Activated T-helper 1 cell treated with anti-CD3 and anti-CD28 coated beads, Interleukin-12 subunit alpha, Interleukin-12 subunit beta, Interleukin-2, Interleukin-4 antibody, amounts not matched to agents 30 ng/mL and 10 ng/mL and 1 ng/mL, durations not matched to agents 14 hours and 24 hours and 36 hours (primary cell): ENCODE measurements around the gene ERC2. TPM values are rescaled to one million over a fixed set of nuclear protein-coding genes. Genes with fewer than 3 reads are reported as not detected.
A peak's percentile ranks its signal among the peaks of the same experiment; 100 is the strongest.

Experiments
- DNase-seq: peaks from one replicate; pipeline ENCODE4 v3.0.0; 2021; ENCODE audit warnings: low spot score
- H3K27ac Mint-ChIP-seq: one replicate; pipeline ENCODE4 v1.8.0; 2021; ENCODE audit warnings: mild to moderate bottlenecking, mixed read lengths
- H3K27me3 Mint-ChIP-seq: one replicate; pipeline ENCODE4 v1.8.0; 2022; ENCODE audit warnings: mild to moderate bottlenecking, moderate library complexity, mixed read lengths; ENCODE audit not compliant: insufficient read depth
- H3K36me3 Mint-ChIP-seq: one replicate; pipeline ENCODE4 v1.8.0; 2021; ENCODE audit warnings: low read depth, mixed read lengths
- H3K4me1 Mint-ChIP-seq: one replicate; pipeline ENCODE4 v1.8.0; 2021; ENCODE audit warnings: low read depth, mixed read lengths
- H3K4me3 Mint-ChIP-seq: one replicate; pipeline ENCODE4 v1.8.0; 2021; ENCODE audit warnings: mild to moderate bottlenecking, moderate library complexity, mixed read lengths
- H3K9me3 Mint-ChIP-seq: one replicate; pipeline ENCODE4 v1.8.0; 2021; ENCODE audit warnings: mixed read lengths
- intact Hi-C: fragments of 100-400 bp; cut with micrococcal nuclease; formaldehyde crosslinking; loops from one replicate; pipeline ENCODE4 v1.15.1; 2024
- total RNA-seq: library from RNA; stranded (reverse); gene quantifications from 2 replicates; pipeline ENCODE4 v1.2.3, GENCODE V29; 2022

Gene ERC2
- total RNA-seq, 1 donor from 2014 or later = not detected

- DNase-seq = no peak
- Mint-ChIP-seq H3K4me1 (peaks cover 7% of the 10 kb centered on the region), H3K27ac (no peak overlapping the region), H3K9me3 (no peaks in the 10 kb centered on the region), H3K27me3 (peaks cover 57% of the 10 kb centered on the region), H3K4me3 (peak overlapping the region; percentile 62), H3K36me3 (no peaks in the 10 kb centered on the region)
- intact Hi-C loops = no loop called here
Measured at GRCh38 chr3:56467108-56467507, 1.2 kb downstream of the ERC2 start.

- Mint-ChIP-seq H3K27ac (no peak overlapping the region), H3K36me3 (no peaks in the 10 kb centered on the region), H3K4me3 (no peak overlapping the region), H3K4me1 (no peaks in the 10 kb centered on the region), H3K9me3 (no peaks in the 10 kb centered on the region), H3K27me3 (peaks cover 7% of the 10 kb centered on the region)
- no peak for DNase-seq
- intact Hi-C loops = no loop called here
Measured at GRCh38 chr3:56459719-56460118, 8.5 kb downstream of the ERC2 start.

- intact Hi-C loops = no loop called here
- peaks cover 3% of the 10 kb centered on the region for H3K27me3 Mint-ChIP-seq
- H3K27ac Mint-ChIP-seq = no peak overlapping the region
- no peak overlapping the region for H3K4me3 Mint-ChIP-seq
- H3K36me3 Mint-ChIP-seq = no peaks in the 10 kb centered on the region
- no peak for DNase-seq
- no peaks in the 10 kb centered on the region for H3K4me1 Mint-ChIP-seq
- no peaks in the 10 kb centered on the region for H3K9me3 Mint-ChIP-seq
Measured at GRCh38 chr3:56459104-56459496, 9.2 kb downstream of the ERC2 start.

DNA sequence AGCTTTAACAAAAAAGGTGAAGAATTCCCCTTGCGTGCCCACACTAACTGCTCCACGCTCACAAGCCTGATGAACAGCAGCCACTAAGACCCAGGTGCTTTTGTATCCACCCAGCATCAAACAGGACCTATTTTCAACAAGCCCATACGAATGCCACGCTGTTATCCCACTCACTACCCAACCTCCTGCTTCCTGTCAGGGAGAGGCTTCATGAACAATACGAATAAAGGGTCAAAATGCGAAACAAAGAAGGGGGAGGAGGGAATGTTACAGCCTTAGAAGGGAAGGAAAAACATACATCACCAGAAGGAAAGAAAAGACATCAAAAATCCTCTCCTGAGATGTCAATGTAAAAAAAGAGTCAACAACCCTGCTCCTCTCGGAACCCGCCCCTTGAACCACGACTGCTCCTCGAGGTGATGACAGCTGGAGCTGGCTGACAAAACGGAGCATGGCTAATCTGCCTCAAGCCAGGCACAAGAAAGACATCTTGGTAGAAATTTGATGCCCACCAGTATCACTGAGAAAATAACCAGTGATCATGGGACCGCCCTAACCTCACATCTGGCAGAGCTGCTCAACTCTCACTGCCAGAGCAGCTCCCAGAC is 9.7 kb downstream of the ERC2 start:
- Mint-ChIP-seq H3K36me3 (no peaks in the 10 kb centered on the region), H3K9me3 (no peaks in the 10 kb centered on the region), H3K27me3 (peaks cover 3% of the 10 kb centered on the region), H3K4me3 (no peak overlapping the region), H3K27ac (no peak overlapping the region), H3K4me1 (no peaks in the 10 kb centered on the region)
- DNase-seq = no peak
- intact Hi-C loops = no loop called here

DNA sequence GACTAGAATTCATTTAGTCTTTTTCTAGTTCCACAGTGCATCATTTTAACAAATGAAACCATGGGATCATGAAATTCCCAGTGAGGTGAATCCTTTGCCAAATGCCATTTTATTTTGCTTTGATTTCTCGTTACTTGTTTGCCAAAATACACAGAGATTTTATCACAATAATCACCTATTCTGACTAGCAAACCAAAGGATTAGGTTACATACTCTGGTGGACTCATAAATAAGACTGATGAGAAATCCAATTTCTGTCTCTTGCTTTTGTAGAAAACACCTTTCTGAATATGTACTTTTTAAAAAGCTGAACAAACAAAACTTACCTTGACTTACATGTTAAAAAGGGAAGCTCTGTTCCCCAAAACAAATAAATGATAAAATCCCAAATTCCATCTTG is 12.2 kb downstream of the ERC2 start:
- DNase-seq = no peak
- H3K27me3 Mint-ChIP-seq = peaks cover 2% of the 10 kb centered on the region
- intact Hi-C loops = no loop called here
- H3K9me3 Mint-ChIP-seq = no peaks in the 10 kb centered on the region
- H3K4me3 Mint-ChIP-seq = no peak overlapping the region
- no peaks in the 10 kb centered on the region for H3K4me1 Mint-ChIP-seq
- H3K36me3 Mint-ChIP-seq = no peaks in the 10 kb centered on the region
- H3K27ac Mint-ChIP-seq = no peak overlapping the region

- H3K9me3 Mint-ChIP-seq = no peaks in the 10 kb centered on the region
- intact Hi-C loops = no loop called here
Measured at GRCh38 chr3:56453011-56453410, 15.3 kb downstream of the ERC2 start.

DNA sequence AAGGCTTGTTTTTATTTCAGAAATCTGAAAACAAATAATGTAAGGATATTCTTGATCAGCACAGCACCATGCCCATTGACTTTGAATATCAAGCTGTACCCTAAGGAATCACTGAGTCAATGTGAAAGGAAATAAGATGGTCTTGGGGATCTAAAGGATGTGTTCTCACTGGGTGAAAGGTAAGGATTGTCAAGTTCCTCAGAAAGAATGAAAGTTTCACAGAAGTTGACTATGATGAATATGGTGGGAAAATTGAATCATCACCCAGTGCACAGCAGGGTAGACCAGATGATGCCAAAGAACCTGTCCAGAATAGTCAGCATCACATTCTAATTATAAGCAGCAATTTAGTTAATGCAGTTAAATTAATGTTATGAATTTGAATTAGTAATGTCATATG is 16.2 kb downstream of the ERC2 start:
- H3K36me3 Mint-ChIP-seq = no peaks in the 10 kb centered on the region
- H3K9me3 Mint-ChIP-seq = no peaks in the 10 kb centered on the region
- no peak overlapping the region for H3K27ac Mint-ChIP-seq
- intact Hi-C loops = no loop called here
- no peaks in the 10 kb centered on the region for H3K4me1 Mint-ChIP-seq
- DNase-seq = no peak
- H3K4me3 Mint-ChIP-seq = no peak overlapping the region
- H3K27me3 Mint-ChIP-seq = peaks cover 2% of the 10 kb centered on the region

More at GRCh38 chr3:56453011-56453410, 15.3 kb downstream of the ERC2 start:
- Mint-ChIP-seq H3K27ac (no peak overlapping the region), H3K4me3 (no peak overlapping the region), H3K27me3 (peaks cover 2% of the 10 kb centered on the region), H3K36me3 (no peaks in the 10 kb centered on the region), H3K4me1 (no peaks in the 10 kb centered on the region)
- no peak for DNase-seq

GRCh38 chr3:56443372-56443771 is 24.9 kb downstream of the ERC2 start:
- intact Hi-C loops = no loop called here
- Mint-ChIP-seq H3K4me1 (no peaks in the 10 kb centered on the region), H3K27ac (no peak overlapping the region), H3K36me3 (no peaks in the 10 kb centered on the region), H3K4me3 (no peak overlapping the region), H3K9me3 (peaks cover 3% of the 10 kb centered on the region), H3K27me3 (no peaks in the 10 kb centered on the region)
- no peak for DNase-seq

DNA sequence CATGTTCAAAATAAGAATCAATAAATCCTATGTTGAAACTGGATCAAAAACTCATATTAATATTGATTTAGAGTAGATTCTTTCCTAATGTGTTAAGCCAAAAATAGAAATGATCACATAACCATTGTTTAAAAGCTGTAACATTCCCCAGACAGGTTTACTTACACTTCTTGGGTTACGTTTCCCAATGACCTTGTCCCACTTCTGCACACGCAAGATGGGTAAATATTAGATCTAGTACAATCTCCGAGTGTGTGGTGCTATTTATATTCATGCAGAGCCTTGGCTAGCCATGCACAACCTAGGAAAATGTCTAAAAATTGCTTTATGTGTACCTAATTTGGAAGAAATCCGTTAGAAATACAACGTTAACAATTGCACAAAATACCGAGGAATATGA is 39.6 kb downstream of the ERC2 start:
- H3K27ac Mint-ChIP-seq = no peak overlapping the region
- no peak overlapping the region for H3K4me3 Mint-ChIP-seq
- no peaks in the 10 kb centered on the region for H3K36me3 Mint-ChIP-seq
- DNase-seq = no peak
- intact Hi-C loops = no loop called here
- H3K9me3 Mint-ChIP-seq = peaks cover 4% of the 10 kb centered on the region
- peaks cover 2% of the 10 kb centered on the region for H3K27me3 Mint-ChIP-seq
- H3K4me1 Mint-ChIP-seq = no peaks in the 10 kb centered on the region

GRCh38 chr3:56424885-56425284 is 43.4 kb downstream of the ERC2 start:
- intact Hi-C loops = no loop called here
- no peaks in the 10 kb centered on the region for H3K4me1 Mint-ChIP-seq
- no peak for DNase-seq
- peaks cover 4% of the 10 kb centered on the region for H3K9me3 Mint-ChIP-seq
- no peak overlapping the region for H3K27ac Mint-ChIP-seq
- H3K27me3 Mint-ChIP-seq = peaks cover 2% of the 10 kb centered on the region
- H3K4me3 Mint-ChIP-seq = no peak overlapping the region
- H3K36me3 Mint-ChIP-seq = no peaks in the 10 kb centered on the region

- no peak for DNase-seq
- peaks cover 4% of the 10 kb centered on the region for H3K9me3 Mint-ChIP-seq
- intact Hi-C loops = no loop called here
Measured at GRCh38 chr3:56424336-56424735, 43.9 kb downstream of the ERC2 start.

DNA sequence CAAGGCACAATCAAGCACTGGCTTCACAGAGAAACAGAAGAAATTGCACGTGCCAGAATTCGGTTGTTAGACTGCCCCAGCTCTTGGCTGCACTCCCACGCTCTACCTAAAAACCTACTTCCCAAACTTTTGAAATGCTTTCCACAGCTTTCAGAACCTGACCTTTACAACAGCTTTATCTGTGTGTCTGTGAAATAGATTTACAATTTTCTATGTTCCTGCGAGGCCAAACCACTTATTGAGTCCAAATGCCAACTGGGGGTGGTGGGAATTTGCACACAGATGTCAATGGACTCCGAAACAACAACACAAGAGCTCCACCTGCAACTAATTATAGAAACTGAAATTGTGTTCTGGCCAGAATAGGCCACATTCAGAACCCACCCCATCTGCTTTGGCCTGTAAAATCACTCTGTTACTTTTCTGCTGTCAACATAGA is 44.6 kb downstream of the ERC2 start:
- Mint-ChIP-seq H3K27ac (no peak overlapping the region), H3K4me3 (no peak overlapping the region), H3K4me1 (no peaks in the 10 kb centered on the region), H3K36me3 (no peaks in the 10 kb centered on the region), H3K27me3 (peaks cover 2% of the 10 kb centered on the region), H3K9me3 (peaks cover 4% of the 10 kb centered on the region)
- intact Hi-C loops = no loop called here
- no peak for DNase-seq

More at GRCh38 chr3:56424336-56424735, 43.9 kb downstream of the ERC2 start:
- H3K27me3 Mint-ChIP-seq = peaks cover 2% of the 10 kb centered on the region
- no peaks in the 10 kb centered on the region for H3K4me1 Mint-ChIP-seq
- H3K4me3 Mint-ChIP-seq = no peak overlapping the region
- H3K36me3 Mint-ChIP-seq = no peaks in the 10 kb centered on the region
- no peak overlapping the region for H3K27ac Mint-ChIP-seq

DNA sequence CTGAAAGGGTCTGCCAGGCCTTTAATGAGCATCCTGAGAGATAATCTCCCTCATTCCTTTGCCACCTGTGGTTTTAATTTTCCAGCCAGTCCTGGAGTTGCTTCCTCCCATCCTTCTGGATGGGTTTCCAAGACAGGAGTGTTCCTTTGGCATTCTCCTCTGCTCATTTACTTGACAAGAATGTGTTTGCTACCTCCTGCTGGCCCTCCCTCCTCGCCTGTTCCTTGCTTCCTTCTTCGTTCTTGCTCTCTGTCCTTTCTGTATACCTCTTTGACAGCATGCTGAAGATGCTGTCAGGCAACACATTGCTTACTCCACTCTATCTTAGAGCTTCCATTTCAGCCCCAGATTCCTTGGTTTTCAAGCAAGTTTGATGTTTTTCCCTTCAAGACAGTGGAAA is 46.0 kb downstream of the ERC2 start:
- intact Hi-C loops = no loop called here
- peaks cover 4% of the 10 kb centered on the region for H3K9me3 Mint-ChIP-seq
- DNase-seq = no peak
- no peak overlapping the region for H3K27ac Mint-ChIP-seq
- H3K36me3 Mint-ChIP-seq = no peaks in the 10 kb centered on the region
- H3K4me3 Mint-ChIP-seq = no peak overlapping the region
- H3K27me3 Mint-ChIP-seq = peaks cover 2% of the 10 kb centered on the region
- no peaks in the 10 kb centered on the region for H3K4me1 Mint-ChIP-seq

DNA sequence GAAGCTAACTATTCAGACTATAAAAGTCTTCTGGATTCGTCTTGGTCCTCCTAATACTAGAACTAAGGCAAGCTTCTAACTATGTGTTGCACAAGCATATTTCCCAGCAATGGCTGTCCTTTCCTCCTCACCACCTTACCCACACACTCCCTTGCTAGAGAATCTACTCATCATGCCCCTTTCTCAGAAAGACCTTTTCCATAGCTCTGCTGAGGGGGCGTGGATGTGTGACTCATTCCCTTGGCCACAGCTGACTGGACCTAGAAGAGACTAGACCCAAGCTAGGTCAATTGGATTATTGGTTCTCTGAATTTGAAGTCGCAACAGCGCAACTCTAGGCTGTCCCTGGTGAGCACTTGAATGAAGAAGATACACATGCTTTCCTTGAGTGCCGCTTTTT is 47.1 kb downstream of the ERC2 start:
- H3K4me3 Mint-ChIP-seq = no peak overlapping the region
- peaks cover 4% of the 10 kb centered on the region for H3K9me3 Mint-ChIP-seq
- no peaks in the 10 kb centered on the region for H3K4me1 Mint-ChIP-seq

More for the DNA sequence above, 47.1 kb downstream of the ERC2 start:
- intact Hi-C loops = no loop called here
- DNase-seq = no peak
- H3K27me3 Mint-ChIP-seq = peaks cover 2% of the 10 kb centered on the region
- H3K36me3 Mint-ChIP-seq = no peaks in the 10 kb centered on the region
- H3K27ac Mint-ChIP-seq = no peak overlapping the region
